HEK293 (cell line): ENCODE data around the gene RAB6A.

Experiments
- ZFP3 ChIP-seq: fragments of 450-650 bp; formaldehyde crosslinking; IDR thresholded peaks from 2 replicates; pipeline ENCODE4 v1.5.1; 2016; ENCODE audit warnings: low read depth, missing biosample characterization, missing genetic modification characterization
- ZNF274 ChIP-seq, 2 experiments: fragments of 200-500 bp in 1 of 2; fragments of 450-650 bp in 1 of 2; sonication (Bioruptor generic) in 1 of 2; formaldehyde crosslinking in 1 of 2; IDR thresholded peaks; 2 replicates each; pipeline versions ENCODE4 v1.5.1 to v1.6.1; 2014 to 2016; ENCODE audit warnings: borderline replicate concordance in 1 of 2, inconsistent platforms in 1 of 2, low read length in 1 of 2, missing biosample characterization in 1 of 2, missing genetic modification characterization in 1 of 2
- ZNF292 ChIP-seq: fragments of 450-650 bp; formaldehyde crosslinking; IDR thresholded peaks from 2 replicates; pipeline ENCODE4 v1.5.1; 2016; ENCODE audit warnings: low read depth, missing biosample characterization, missing genetic modification characterization, borderline replicate concordance
- ZNF391 ChIP-seq: fragments of 450-650 bp; formaldehyde crosslinking; IDR thresholded peaks from 2 replicates; pipeline ENCODE4 v1.5.1; 2016; ENCODE audit warnings: low read depth, missing biosample characterization, missing genetic modification characterization, borderline replicate concordance
- ZNF664 ChIP-seq: fragments of 450-650 bp; formaldehyde crosslinking; IDR thresholded peaks from 2 replicates; pipeline ENCODE4 v1.5.1; 2016; ENCODE audit warnings: missing biosample characterization, missing genetic modification characterization
- ZNF76 ChIP-seq: fragments of 450-650 bp; formaldehyde crosslinking; IDR thresholded peaks from 2 replicates; pipeline ENCODE4; 2016; ENCODE audit warnings: low read depth, missing biosample characterization, missing genetic modification characterization, borderline replicate concordance
- TF ChIP-seq, protein P1 (sequence below): fragments of 450-650 bp; IDR thresholded peaks from 2 replicates; pipeline ENCODE4 v1.5.1; 2018; ENCODE audit warnings: missing biosample characterization, mild to moderate bottlenecking, missing genetic modification characterization
- TF ChIP-seq, protein P2 (sequence below): fragments of 450-650 bp; formaldehyde crosslinking; IDR thresholded peaks from 2 replicates; pipeline ENCODE4 v1.5.1; 2016; ENCODE audit warnings: missing biosample characterization, missing genetic modification characterization
- TF ChIP-seq, protein P3 (sequence below): fragments of 450-650 bp; formaldehyde crosslinking; IDR thresholded peaks from 2 replicates; pipeline ENCODE4 v1.5.1; 2017; ENCODE audit warnings: missing biosample characterization, missing genetic modification characterization
- TF ChIP-seq, protein P4 (sequence below): fragments of 450-650 bp; formaldehyde crosslinking; IDR thresholded peaks from 2 replicates; pipeline ENCODE4 v1.5.1; 2016; ENCODE audit warnings: missing biosample characterization, missing genetic modification characterization
- TF ChIP-seq, protein P5 (sequence below): fragments of 450-650 bp; formaldehyde crosslinking; IDR thresholded peaks from 2 replicates; pipeline ENCODE4 v1.5.1; 2016; ENCODE audit warnings: missing biosample characterization, missing genetic modification characterization
- TF ChIP-seq, protein P6 (sequence below): fragments of 450-650 bp; formaldehyde crosslinking; IDR thresholded peaks from 2 replicates; pipeline ENCODE4 v1.5.1; 2016; ENCODE audit warnings: missing biosample characterization, missing genetic modification characterization
- TF ChIP-seq, protein P7 (sequence below): sonication (generic); formaldehyde crosslinking; IDR thresholded peaks from 2 replicates; pipeline ENCODE4 v1.8.1; 2022; ENCODE audit warnings: mild to moderate bottlenecking, moderate library complexity, missing genetic modification reagents

DNA sequence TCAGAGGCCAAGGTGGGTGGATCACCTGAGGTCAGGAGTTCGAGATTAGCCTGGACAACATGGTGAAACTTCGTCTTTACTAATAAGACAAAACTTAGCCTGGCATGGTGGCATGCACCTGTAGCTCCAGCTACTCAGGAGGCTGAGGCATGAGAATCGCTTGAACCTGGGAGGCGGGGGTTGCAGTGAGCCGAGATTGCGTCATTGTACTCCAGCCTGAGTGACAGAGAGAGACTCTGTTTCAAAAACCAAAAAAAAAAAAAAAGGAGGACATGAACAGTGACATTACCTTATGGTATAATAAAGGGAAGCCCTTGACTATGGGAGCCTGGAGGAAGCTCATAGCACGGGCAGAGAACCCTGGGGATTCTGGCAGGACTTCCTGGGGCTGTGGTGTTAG lies 131.0 kb downstream of the RAB6A start:
- TF ChIP-seq ZNF274 (IDR thresholded peaks at IDR 0.05; ENCODE audit: low read length) (no peak), ZNF274 (tag by site-specific recombination; IDR thresholded peaks at IDR 0.05; ENCODE audit: borderline replicate concordance) (no peak), ZNF292 (tag by site-specific recombination) (no peak), ZFP3 (tag by site-specific recombination) (no peak), ZNF391 (no peak), ZNF664 (no peak), ZNF76 (tag by site-specific recombination) (no peak)
- TF ChIP-seq, protein P1, sequence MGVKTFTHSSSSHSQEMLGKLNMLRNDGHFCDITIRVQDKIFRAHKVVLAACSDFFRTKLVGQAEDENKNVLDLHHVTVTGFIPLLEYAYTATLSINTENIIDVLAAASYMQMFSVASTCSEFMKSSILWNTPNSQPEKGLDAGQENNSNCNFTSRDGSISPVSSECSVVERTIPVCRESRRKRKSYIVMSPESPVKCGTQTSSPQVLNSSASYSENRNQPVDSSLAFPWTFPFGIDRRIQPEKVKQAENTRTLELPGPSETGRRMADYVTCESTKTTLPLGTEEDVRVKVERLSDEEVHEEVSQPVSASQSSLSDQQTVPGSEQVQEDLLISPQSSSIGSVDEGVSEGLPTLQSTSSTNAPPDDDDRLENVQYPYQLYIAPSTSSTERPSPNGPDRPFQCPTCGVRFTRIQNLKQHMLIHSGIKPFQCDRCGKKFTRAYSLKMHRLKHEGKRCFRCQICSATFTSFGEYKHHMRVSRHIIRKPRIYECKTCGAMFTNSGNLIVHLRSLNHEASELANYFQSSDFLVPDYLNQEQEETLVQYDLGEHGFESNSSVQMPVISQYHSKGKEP (tag by site-specific recombination), result no peak
- TF ChIP-seq, protein P2, sequence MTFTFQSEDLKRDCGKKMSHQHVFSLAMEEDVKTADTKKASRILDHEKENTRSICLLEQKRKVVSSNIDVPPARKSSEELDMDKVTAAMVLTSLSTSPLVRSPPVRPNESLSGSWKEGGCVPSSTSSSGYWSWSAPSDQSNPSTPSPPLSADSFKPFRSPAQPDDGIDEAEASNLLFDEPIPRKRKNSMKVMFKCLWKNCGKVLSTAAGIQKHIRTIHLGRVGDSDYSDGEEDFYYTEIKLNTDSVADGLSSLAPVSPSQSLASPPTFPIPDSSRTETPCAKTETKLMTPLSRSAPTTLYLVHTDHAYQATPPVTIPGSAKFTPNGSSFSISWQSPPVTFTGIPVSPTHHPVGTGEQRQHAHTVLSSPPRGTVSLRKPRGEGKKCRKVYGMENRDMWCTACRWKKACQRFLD (tag by site-specific recombination), result no peak
- TF ChIP-seq, protein P3, sequence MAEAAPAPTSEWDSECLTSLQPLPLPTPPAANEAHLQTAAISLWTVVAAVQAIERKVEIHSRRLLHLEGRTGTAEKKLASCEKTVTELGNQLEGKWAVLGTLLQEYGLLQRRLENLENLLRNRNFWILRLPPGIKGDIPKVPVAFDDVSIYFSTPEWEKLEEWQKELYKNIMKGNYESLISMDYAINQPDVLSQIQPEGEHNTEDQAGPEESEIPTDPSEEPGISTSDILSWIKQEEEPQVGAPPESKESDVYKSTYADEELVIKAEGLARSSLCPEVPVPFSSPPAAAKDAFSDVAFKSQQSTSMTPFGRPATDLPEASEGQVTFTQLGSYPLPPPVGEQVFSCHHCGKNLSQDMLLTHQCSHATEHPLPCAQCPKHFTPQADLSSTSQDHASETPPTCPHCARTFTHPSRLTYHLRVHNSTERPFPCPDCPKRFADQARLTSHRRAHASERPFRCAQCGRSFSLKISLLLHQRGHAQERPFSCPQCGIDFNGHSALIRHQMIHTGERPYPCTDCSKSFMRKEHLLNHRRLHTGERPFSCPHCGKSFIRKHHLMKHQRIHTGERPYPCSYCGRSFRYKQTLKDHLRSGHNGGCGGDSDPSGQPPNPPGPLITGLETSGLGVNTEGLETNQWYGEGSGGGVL, result no peak
- TF ChIP-seq, protein P4, sequence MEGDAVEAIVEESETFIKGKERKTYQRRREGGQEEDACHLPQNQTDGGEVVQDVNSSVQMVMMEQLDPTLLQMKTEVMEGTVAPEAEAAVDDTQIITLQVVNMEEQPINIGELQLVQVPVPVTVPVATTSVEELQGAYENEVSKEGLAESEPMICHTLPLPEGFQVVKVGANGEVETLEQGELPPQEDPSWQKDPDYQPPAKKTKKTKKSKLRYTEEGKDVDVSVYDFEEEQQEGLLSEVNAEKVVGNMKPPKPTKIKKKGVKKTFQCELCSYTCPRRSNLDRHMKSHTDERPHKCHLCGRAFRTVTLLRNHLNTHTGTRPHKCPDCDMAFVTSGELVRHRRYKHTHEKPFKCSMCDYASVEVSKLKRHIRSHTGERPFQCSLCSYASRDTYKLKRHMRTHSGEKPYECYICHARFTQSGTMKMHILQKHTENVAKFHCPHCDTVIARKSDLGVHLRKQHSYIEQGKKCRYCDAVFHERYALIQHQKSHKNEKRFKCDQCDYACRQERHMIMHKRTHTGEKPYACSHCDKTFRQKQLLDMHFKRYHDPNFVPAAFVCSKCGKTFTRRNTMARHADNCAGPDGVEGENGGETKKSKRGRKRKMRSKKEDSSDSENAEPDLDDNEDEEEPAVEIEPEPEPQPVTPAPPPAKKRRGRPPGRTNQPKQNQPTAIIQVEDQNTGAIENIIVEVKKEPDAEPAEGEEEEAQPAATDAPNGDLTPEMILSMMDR (tag by site-specific recombination), result no peak
- TF ChIP-seq, protein P5, sequence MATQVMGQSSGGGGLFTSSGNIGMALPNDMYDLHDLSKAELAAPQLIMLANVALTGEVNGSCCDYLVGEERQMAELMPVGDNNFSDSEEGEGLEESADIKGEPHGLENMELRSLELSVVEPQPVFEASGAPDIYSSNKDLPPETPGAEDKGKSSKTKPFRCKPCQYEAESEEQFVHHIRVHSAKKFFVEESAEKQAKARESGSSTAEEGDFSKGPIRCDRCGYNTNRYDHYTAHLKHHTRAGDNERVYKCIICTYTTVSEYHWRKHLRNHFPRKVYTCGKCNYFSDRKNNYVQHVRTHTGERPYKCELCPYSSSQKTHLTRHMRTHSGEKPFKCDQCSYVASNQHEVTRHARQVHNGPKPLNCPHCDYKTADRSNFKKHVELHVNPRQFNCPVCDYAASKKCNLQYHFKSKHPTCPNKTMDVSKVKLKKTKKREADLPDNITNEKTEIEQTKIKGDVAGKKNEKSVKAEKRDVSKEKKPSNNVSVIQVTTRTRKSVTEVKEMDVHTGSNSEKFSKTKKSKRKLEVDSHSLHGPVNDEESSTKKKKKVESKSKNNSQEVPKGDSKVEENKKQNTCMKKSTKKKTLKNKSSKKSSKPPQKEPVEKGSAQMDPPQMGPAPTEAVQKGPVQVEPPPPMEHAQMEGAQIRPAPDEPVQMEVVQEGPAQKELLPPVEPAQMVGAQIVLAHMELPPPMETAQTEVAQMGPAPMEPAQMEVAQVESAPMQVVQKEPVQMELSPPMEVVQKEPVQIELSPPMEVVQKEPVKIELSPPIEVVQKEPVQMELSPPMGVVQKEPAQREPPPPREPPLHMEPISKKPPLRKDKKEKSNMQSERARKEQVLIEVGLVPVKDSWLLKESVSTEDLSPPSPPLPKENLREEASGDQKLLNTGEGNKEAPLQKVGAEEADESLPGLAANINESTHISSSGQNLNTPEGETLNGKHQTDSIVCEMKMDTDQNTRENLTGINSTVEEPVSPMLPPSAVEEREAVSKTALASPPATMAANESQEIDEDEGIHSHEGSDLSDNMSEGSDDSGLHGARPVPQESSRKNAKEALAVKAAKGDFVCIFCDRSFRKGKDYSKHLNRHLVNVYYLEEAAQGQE (tag by site-specific recombination), result no peak
- TF ChIP-seq, protein P6, sequence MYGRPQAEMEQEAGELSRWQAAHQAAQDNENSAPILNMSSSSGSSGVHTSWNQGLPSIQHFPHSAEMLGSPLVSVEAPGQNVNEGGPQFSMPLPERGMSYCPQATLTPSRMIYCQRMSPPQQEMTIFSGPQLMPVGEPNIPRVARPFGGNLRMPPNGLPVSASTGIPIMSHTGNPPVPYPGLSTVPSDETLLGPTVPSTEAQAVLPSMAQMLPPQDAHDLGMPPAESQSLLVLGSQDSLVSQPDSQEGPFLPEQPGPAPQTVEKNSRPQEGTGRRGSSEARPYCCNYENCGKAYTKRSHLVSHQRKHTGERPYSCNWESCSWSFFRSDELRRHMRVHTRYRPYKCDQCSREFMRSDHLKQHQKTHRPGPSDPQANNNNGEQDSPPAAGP (tag by site-specific recombination), result no peak
- TF ChIP-seq, protein P7, sequence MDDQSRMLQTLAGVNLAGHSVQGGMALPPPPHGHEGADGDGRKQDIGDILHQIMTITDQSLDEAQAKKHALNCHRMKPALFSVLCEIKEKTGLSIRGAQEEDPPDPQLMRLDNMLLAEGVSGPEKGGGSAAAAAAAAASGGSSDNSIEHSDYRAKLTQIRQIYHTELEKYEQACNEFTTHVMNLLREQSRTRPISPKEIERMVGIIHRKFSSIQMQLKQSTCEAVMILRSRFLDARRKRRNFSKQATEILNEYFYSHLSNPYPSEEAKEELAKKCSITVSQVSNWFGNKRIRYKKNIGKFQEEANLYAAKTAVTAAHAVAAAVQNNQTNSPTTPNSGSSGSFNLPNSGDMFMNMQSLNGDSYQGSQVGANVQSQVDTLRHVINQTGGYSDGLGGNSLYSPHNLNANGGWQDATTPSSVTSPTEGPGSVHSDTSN (CRISPR knock-in tag), result no peak
